HG03457 (cell line): Measurements from ENCODE around the gene MVD.

Source experiments
- ATAC-seq: cut with Tn5 transposase; IDR thresholded peaks from one replicate; pipeline ENCODE4 v1.9.1; 2021; ENCODE audit warnings: moderate number of reproducible peaks; ENCODE audit not compliant: unreplicated experiment

MVD gene, protein sequence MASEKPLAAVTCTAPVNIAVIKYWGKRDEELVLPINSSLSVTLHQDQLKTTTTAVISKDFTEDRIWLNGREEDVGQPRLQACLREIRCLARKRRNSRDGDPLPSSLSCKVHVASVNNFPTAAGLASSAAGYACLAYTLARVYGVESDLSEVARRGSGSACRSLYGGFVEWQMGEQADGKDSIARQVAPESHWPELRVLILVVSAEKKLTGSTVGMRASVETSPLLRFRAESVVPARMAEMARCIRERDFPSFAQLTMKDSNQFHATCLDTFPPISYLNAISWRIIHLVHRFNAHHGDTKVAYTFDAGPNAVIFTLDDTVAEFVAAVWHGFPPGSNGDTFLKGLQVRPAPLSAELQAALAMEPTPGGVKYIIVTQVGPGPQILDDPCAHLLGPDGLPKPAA

DNA sequence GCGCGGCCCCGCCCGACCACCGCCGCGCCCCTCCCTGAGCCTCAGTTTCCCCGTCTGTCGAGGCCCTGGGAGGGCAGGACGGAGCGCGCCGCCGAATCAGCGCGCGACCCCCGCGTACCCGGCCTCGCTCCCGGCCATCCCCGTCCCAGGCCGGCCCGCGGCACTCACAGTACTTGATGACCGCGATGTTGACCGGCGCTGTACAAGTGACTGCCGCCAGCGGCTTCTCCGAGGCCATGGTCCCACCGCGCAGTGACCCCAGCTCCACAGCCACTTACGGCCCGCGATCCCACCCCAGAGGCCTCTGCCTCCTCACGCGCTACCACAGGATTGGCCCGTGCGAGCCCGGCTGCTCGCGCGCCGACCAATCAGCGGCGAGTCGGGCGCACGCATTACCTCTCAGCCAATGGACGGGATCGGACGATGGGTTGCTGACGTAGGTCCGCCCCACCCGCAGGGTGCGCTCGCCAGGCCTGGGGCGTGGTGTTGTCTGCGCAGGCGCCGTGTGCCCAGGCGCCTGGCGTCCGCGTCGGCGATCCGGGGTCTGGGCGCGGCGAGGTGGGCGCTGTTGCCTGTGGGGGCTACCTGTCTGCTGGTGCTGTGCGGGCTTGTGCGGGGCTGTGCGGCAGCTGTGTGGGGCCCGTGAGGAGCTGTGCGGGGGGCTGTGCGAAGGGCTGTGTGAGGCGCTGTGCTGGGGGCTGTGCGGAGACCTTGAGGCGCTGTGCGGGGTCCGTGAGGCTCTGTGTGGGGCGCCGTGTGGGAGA is at the start of gene MVD:
TSS of gene MVD (minus strand) at position 249 of the 764 bp plus-strand sequence. CDS start at position 238, 11 bp downstream.
- ATAC-seq, result peak; percentile 87

DNA sequence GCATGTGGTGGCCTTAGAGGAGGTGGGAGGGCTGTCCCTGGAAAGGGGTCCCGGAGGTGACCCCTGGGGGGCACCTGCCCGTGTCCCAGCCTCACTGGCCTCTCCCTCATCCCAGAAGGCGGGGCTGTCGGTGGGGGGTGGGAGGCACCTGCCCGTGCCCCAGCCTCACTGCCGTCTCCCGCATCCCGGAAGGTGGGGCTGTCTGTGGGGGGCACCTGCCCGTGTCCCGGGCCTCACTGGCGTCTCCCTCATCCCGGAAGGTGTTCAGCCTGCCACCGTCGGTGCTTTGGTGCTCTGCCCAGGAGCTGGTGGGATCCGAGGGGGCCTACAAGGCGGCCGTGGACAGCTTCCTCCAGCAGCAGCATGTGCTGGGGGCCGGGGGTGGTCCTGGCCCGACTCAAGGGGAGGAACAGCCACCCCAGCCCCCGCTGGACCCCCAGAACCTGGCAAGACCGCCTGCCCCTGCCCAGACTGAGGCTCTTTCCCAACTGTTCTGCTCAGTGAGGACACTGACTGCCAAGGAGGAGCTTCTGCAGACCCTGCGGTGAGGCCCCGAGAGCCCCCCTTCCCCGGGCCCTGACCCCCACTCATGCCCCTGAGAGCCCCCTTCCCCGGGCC is 49.6 kb upstream of the MVD start:
- no peak for ATAC-seq

DNA sequence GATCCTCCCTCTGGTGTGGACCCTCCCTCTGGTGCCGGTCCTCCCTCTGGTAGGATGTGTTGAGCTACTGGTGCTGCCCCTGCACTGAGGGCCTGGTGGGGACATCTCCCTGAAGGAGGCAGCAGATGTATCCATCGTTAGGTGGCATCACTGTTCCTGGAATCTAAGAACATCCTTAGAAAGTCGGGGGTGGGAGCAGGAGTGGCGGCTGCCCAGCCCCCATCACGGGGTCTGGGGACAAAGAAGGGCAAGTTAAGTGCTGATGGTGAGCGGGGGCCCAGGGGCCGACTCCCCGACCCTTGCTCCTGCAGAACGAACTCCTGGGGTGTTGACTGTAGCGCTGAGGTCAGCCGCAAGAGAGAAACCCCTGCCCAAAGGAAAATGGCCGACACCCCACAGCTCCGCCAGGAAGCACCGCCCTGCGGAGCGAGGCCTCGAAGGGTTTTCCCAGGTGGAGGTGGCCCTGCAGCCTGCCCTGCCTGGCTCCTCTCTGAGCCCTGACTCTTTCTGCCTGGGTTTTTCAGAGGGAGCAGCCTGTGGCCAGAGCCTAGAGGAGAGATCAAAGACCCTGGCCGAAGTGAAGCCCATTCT is 49.0 kb upstream of the MVD start:
- no peak for ATAC-seq

DNA sequence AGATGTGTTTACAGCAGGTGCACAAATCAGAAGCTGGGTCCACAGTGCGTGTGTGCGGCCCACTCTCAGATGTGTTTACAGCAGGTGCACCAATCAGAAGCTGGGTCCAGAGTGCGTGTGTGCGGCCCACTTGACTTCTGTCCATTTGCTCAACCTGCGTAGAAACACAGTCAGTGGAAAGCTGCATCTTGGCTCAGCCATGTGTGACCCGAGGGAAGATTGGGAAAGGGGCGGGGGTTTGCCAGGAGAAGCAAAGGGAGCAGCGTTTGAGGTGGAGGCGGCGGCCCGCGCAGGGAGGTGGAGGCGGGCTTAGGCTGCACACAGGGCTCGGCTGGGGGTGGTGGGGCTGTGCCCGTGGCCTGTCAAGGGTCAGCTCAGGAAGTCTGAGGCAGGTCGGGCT is 47.7 kb upstream of the MVD start:
- ATAC-seq, result no peak

DNA sequence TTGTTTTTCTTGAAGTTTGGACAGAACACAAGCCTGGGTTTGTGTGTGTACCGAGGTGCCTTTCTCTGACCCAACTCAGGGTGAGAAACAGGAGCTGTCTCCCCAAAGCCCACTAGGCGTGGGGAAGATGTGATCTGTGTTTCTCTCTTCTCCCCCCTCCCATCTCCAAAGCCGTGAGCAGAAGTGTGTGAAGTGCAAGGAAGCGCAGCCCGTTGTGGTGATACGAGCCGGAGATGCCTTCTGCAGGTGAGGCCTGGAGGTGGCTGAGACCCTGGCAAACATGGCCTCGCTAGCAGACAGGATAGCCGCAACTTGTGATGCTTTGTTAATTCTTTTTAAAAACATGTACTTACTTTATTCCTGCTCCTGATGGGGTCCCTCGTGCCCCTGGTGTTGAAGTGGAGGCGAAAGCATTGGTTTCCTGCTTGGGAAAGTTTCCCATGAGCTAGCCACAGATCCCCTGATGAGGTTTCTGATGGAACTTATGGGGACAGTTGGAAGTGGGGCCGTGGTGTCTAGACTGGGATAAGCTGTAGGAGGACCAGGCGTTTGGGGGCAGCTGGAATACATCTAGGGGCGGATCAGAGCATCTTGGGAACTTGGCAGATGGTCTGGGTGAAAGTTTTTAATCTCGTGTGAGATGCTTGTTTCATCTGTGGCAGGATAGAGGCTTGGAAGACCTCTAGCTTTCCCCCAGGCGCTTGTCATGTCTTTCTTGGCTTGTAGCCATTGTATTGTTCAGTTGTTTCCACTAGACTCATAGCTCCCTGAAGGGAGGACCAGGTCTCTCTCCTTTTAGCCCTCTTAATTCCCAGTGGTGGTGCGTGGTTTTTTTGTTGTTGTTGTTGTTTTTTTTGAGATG is 44.3 kb upstream of the MVD start:
- ATAC-seq, result no peak

DNA sequence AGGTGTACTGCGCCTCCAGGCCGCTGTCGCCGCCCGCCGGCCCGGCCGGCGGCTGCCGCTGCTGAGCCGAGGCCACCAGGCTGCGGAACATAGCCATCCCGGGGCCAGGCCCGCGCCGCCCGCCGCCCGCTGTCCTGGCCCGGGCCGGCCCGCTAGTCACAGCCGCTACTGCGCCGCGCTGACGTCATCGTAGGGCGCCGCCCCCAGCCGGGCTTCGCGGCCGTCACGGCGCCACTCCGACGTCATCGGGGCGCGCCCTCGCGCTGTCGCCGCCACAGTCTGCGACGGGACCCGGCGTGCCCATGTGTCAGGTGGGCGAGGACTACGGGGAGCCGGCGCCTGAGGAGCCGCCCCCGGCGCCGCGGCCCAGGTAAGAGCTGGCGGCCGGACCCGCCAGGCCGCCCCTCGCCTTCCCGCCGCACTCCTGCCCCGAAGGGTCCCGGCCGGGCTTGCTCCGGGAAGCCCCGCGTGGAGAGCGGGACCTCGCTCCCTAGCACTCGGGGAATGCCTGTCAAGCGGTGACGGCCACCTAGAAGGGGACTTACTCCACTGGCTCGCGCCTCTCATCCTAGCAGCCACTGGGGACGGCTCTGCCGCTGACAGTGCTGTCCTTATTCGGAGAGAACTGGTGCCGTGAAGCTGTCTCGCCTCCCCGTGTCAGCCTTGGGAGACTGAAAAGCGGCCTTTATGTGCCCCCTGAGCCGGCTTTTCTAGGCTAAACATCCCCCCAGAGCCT is 43.5 kb upstream of the MVD start, which contains the start of the genes CTU2 and RNF166:
TSS of gene CTU2 (plus strand) at position 275 of the 736 bp plus-strand sequence. CDS start at position 303, 28 bp downstream.
TSS of gene RNF166 (minus strand) at position 180 of the 736 bp plus-strand sequence. CDS start at position 97, 83 bp downstream.
- peak; percentile 48 for ATAC-seq

DNA sequence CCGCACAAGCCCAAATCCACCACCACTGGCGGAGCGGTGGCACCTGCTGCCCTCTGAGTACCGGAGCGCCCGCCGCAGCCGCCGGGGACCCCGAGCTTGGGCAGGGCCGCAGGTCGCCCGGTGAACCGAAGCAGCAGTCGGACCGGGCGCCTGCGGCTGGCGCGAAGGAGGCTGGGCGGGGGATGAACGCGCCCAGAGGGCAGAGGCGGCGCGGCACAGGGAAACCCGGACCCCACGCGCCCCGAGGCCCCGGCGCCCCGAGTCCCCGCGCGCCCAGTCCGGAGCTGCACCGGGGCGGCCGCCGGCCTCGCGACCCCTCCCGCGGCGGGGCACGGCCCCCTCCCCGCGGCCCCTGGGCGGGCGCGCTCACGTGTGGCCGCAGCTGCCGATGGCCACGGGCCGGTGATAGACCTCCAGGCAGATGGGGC is 42.9 kb upstream of the MVD start:
- peak; percentile 10 for ATAC-seq

DNA sequence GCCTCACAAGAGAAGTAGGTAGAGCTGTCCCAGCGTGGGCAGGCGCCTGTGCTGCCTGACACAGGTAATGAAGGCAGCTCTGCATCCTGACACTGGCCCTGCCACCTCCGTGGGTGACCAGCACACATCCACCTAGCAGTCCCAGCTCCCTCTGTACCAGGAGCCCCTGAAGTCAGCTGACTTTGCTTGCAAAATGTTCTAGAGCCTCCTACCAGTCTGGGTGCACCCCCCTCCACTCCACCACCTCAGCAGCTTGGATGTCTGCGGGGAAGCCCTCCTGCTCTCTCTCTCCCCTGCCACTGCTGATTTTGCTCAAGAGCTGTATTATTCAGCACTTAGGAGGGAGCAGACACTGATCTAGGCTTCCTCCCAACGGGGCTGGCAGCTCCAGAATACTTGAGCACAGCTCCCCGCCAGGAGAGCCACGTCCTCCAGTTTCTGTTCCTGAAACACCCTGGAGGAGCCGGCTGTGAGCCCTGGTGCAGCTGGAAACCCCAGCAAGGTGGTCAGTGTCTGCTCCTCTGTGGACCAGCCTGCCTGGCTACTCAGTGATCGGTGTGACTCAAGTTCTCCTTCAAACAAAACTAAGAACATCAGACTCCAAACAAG is 42.3 kb upstream of the MVD start:
- ATAC-seq, result no peak

DNA sequence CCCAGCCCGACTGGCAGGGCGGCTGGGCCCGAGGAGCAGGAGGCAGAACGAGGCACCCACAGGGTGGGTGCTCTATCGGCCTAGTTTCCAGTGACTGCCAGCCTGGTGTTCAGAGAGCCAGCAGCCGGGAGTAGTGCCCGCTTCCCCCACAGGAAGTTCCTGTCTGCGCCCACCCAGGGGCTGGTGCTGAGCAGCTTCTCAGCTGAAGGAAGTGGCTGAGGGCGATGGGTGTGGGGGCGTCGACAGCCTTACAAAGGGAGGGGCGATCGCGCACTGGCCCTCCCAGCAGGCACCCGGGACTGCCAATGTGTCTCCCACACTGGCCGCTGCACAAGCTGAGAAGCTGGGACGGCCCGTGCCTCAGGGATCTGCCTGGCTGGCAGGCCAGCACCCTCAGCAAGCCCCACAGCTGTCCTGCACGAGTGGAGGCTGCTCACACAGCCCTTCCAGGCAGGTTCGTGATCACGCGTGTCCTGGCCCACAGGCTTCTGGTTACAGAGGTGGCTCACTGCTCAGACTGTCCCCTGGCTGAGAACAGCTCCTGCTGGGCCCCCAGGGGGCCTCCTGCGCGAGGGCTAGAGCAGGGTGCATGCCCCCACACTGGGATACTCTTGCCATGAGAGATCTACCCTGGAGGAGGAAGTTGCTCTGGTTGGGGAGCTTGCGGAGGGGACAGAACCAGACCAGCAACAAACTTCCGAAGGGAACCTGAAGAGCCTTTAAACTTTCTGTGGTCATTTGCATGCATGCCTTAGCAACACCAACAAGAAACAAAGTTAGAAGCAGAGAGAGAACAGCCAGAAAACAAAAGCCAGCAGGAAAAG is 40.8 kb upstream of the MVD start:
- no peak for ATAC-seq

DNA sequence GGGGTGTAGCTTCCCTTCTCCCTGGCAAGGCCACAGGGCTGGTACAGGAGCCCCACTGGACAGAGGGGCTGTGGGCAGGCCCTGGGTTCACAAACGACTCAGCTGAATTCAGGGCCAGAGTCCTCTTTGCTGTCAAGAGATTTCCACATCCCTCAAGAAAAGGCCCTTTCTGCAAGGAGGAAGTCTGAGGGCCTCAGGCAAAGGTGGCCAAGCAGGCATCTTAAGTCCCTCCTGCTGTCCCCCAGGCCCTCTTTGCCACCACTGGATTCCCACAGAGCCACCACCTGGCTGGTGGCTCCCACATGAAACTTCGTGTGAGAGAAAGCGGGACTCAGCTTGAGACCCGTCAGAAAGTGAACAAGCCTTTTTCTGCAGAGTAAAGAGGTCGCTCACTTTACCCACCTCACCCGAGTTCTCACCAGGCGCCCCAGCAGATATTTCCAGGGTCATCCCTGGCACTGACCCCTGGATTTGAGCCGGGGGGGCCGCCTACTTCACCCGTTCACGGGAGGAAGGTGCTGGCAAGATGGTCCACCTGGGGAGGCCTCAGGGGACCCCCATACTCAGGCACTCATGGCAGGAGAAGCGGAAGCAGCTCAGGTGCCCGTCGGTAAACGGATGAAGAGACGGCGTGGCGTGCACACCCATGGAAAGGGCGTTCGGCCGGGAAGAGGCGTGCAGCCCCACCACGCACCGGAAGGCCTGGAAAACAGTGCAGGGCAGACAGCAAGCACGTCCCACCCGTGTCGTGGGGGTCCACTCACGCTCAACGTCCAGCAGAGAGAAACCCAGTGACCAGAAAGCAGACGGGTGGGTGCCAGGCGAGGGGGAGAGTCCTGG is 39.7 kb upstream of the MVD start:
- ATAC-seq, result no peak

DNA sequence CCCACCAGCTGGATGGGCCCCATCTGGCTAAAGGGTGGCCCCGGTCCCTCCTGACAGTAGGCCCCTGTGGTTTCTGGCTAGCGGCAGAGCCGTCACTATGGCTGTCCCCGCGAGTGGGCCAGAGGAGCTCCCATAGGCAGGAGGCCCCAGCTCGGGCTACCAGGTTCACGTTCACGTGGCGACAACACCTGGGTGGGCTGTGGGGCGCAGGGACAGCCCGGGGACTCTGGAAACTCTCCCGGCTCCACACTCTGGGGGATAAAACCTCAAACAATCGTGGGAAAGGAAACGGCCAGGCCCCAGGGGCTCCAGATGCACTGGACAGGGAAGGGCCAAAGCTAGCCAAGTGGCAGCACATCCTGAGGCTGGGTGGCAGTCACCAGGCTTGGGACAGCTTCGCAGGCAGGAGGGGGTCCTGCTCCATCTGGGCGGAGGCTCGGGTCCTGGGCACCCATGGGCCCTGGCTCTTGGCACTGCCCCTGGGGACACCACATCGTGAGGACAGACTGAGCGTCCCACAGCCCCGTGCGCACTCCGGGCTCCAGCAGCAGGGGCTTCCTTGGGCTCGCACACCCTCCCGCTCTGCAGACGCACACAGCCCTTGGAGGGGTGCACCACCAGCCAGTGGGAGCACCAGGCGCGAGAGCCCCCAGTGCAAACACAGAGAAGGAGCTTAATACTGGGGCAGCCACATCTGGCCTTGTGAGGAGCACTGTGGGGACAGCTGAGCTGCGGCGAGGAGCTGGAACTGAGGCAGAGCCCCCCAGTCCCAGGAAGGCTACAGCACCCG is 38.9 kb upstream of the MVD start:
- ATAC-seq, result no peak

DNA sequence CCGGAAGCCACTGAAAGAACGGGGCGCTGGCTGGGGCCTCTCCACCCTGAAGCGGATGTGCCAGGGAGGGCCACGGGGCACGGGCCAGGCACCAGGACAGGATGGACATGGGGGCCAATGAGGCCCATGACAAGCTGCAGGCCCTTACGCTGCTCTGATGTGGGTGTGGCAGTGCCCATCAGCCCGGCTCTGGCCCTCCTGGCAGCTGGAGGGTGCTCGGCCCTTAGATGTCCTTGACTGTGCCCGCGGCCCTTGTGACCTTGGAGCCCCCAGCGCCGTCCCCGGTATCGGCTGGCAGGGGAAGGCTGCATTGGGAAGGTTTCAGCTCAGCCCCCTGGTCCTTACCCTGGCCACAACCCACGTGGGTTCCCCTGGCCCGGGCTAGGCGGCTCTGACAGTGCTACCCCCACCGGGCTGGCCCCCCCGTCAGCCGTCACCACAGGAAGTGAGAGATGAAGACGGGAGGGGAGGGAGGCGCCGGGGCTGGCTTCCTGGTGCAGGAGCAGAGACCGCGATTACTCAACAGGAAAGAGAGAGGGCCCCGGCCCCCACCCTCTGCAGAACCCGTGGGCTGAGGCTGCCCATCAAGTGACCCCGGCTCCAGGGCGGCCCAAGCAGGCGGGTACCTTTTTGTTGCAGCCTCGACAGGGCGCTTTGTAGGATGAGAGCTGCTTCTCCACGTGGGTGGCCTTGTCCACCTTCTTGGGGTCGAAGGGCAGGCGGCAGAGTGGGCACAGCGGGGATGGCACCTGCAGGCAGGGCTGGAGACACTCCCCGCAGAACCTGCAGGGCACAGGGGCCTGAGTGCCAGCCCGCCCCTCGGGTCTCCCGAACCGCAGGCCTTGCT is 38.0 kb upstream of the MVD start:
- ATAC-seq, result peak; percentile 37

DNA sequence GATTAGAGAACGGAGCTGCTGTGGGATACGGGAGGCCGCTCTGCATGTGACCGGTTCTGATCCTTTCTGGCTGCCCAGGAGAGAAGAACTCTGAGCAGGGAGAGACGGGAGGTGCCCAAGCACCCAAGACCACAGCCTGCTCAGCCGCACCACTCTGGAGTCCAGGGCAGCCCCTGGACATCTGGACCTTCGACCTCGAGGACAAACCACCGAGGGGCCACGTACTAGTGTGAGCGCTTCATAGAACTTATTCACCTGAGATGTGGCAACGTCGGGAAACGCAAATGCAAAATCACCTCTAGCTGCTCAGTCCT is 37.4 kb upstream of the MVD start:
- ATAC-seq, result no peak

DNA sequence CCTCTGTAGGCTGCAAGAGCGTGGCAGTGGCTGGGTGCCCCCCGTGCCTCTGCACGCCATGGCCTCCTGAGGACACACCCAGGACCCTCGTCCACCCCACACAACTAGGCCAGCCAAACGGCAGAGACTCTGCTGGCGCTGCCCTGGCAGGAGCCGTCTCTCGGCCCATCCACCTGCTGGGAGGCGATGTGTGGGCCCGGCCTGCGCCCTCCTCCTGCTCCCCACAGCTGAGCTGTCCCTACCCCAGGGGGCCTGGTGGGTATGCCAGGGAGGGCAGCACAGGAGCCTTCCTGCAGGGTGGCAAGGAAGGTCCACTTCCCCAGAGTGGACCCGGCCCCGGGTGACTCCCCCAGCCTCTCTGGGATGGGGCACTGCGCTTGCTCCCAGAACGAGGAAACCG is 36.3 kb upstream of the MVD start:
- no peak for ATAC-seq

DNA sequence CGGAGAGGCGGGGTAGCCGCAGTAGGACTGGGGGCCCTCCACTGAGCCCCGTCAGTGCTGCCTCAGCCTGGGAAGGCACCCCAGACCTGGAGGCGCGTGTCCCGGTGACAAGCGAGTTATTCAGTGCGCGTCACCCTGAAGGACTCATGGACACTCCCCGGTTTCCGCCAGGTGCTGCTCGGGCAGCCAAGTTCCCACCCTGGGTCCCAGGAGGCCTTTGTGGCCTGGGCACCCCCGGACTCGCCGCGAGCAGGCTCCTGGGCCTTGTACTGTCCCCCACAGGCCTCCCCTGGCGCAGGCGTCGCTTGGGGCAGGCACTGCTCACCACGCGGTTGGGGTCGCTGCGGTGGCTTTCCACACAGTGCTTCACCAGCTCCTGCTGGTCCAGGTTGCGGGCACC is 35.8 kb upstream of the MVD start:
- no peak for ATAC-seq
